WTC11 (cell line): ENCODE data around the gene MDK. TPM values are rescaled to one million over a fixed set of nuclear protein-coding genes. Genes with fewer than 3 reads are reported as not detected.

ENCODE experiments used
- ATAC-seq: fragments of 200-7000 bp; cut with Tn5 transposase; 2 replicates; pipeline ENCODE4 v1.10.0; 2021; ENCODE audit warnings: mild to moderate bottlenecking, moderate library complexity
- CTCF ChIA-PET: fragments of 300-600 bp; sonication (Branson Sonifier 250); formaldehyde crosslinking; loops from one replicate; lab custom pipeline; 2021; ENCODE audit warnings: antibody characterized with exemption; lab: Charles Lee
- POLR2A ChIA-PET: fragments of 350-600 bp; sonication (Branson Sonifier 250); formaldehyde crosslinking; loops from one replicate; lab custom pipeline; 2021; ENCODE audit warnings: antibody characterized with exemption; lab: Charles Lee
- DNase-seq: peaks from one replicate; pipeline ENCODE4 v3.0.0; 2021; ENCODE audit warnings: low spot score
- H3K27ac Mint-ChIP-seq: 2 replicates; pipeline ENCODE4 v1.8.0; 2021; ENCODE audit warnings: mixed read lengths
- H3K27me3 Mint-ChIP-seq: 2 replicates; pipeline ENCODE4 v1.8.0; 2021; ENCODE audit warnings: low read depth, mild to moderate bottlenecking, moderate library complexity, mixed read lengths
- H3K36me3 Mint-ChIP-seq: 2 replicates; pipeline ENCODE4 v1.8.0; 2021; ENCODE audit warnings: mixed read lengths
- H3K4me1 Mint-ChIP-seq: 2 replicates; pipeline ENCODE4 v1.8.0; 2022; ENCODE audit warnings: mixed read lengths
- H3K4me3 Mint-ChIP-seq: 2 replicates; pipeline ENCODE4 v1.8.0; 2021; ENCODE audit warnings: mild to moderate bottlenecking, moderate library complexity, mixed read lengths
- H3K9me3 Mint-ChIP-seq: 2 replicates; pipeline ENCODE4 v1.8.0; 2021; ENCODE audit warnings: mixed read lengths
- ATF1 ChIP-seq: sonication (generic); formaldehyde crosslinking; IDR thresholded peaks from 2 replicates; pipeline ENCODE4 v1.8.1; 2023; ENCODE audit warnings: mild to moderate bottlenecking, moderate library complexity, missing genetic modification reagents
- CBFB ChIP-seq: sonication (generic); formaldehyde crosslinking; IDR thresholded peaks from 2 replicates; pipeline ENCODE4 v1.8.1; 2022; ENCODE audit warnings: mild to moderate bottlenecking, low read depth, missing genetic modification reagents
- ELF4 ChIP-seq: sonication (generic); formaldehyde crosslinking; IDR thresholded peaks from 2 replicates; pipeline ENCODE4 v1.8.1; 2022; ENCODE audit warnings: low read depth, mild to moderate bottlenecking, moderate library complexity, missing genetic modification reagents
- EMX1 ChIP-seq: fragments of 250-450 bp; sonication (Bioruptor Pico); IDR thresholded peaks from 2 replicates; pipeline ENCODE4 v1.8.0; 2021; ENCODE audit warnings: mild to moderate bottlenecking
- ESRRA ChIP-seq: sonication (generic); formaldehyde crosslinking; IDR thresholded peaks from 2 replicates; pipeline ENCODE4 v1.8.1; 2022; ENCODE audit warnings: mild to moderate bottlenecking, missing genetic modification reagents, borderline replicate concordance
- ETV6 ChIP-seq: sonication (generic); formaldehyde crosslinking; IDR thresholded peaks from 2 replicates; pipeline ENCODE4 v1.8.1; 2022; ENCODE audit warnings: mild to moderate bottlenecking, missing genetic modification reagents
- FOXP1 ChIP-seq: sonication (generic); formaldehyde crosslinking; IDR thresholded peaks from 2 replicates; pipeline ENCODE4 v1.8.0; 2022; ENCODE audit warnings: missing genetic modification reagents, mild to moderate bottlenecking, moderate library complexity, borderline replicate concordance
- IRF2 ChIP-seq: sonication (generic); formaldehyde crosslinking; IDR thresholded peaks from 2 replicates; pipeline ENCODE4 v1.8.0; 2022; ENCODE audit warnings: low read depth, missing genetic modification reagents, borderline replicate concordance
- PRRX2 ChIP-seq: fragments of 250-450 bp; sonication (Bioruptor Pico); IDR thresholded peaks from 2 replicates; pipeline ENCODE4 v1.8.0; 2021; ENCODE audit warnings: mild to moderate bottlenecking
- RELA ChIP-seq: sonication (generic); formaldehyde crosslinking; IDR thresholded peaks from 2 replicates; pipeline ENCODE4 v1.8.1; 2022; ENCODE audit warnings: missing genetic modification reagents, mild to moderate bottlenecking, borderline replicate concordance
- TEAD4 ChIP-seq: sonication (generic); formaldehyde crosslinking; IDR thresholded peaks from 2 replicates; pipeline ENCODE4 v1.8.0; 2022; ENCODE audit warnings: mild to moderate bottlenecking, missing genetic modification reagents
- ZBTB21 ChIP-seq: sonication (generic); formaldehyde crosslinking; IDR thresholded peaks from 2 replicates; pipeline ENCODE4 v1.8.1; 2023; ENCODE audit warnings: mild to moderate bottlenecking, missing genetic modification reagents, borderline replicate concordance
- ZNF232 ChIP-seq: sonication (generic); formaldehyde crosslinking; IDR thresholded peaks from 2 replicates; pipeline ENCODE4 v1.8.0; 2022; ENCODE audit warnings: mild to moderate bottlenecking, missing genetic modification reagents
- ZNF423 ChIP-seq: fragments of 250-450 bp; sonication (Bioruptor Pico); IDR thresholded peaks from 2 replicates; pipeline ENCODE4 v2.1.2; 2022; ENCODE audit warnings: mild to moderate bottlenecking, moderate library complexity
- total RNA-seq: library from RNA; stranded (reverse); gene quantifications from 3 replicates; pipeline ENCODE4 v1.2.3, GENCODE V29; 2021
- TF ChIP-seq, protein P1 (sequence below): sonication (generic); formaldehyde crosslinking; IDR thresholded peaks from 2 replicates; pipeline ENCODE4 v1.8.1; 2023; ENCODE audit warnings: mild to moderate bottlenecking, missing genetic modification reagents, moderate library complexity
- TF ChIP-seq, protein P2 (sequence below): sonication (generic); formaldehyde crosslinking; IDR thresholded peaks from 2 replicates; pipeline ENCODE4 v1.8.1; 2022; ENCODE audit warnings: mild to moderate bottlenecking, moderate library complexity, missing genetic modification reagents
- TF ChIP-seq, protein P3 (sequence below): fragments of 250-450 bp; sonication (Bioruptor Pico); IDR thresholded peaks from 2 replicates; pipeline ENCODE4 v1.9.0; 2021; ENCODE audit warnings: mild to moderate bottlenecking
- TF ChIP-seq, protein P4 (sequence below): sonication (generic); formaldehyde crosslinking; IDR thresholded peaks from 2 replicates; pipeline ENCODE4 v1.8.1; 2023; ENCODE audit warnings: mild to moderate bottlenecking, missing genetic modification reagents, moderate library complexity
- TF ChIP-seq, protein P5 (sequence below): sonication (generic); formaldehyde crosslinking; conservative IDR thresholded peaks from 2 replicates; pipeline ENCODE4 v1.8.1; 2022; ENCODE audit warnings: mild to moderate bottlenecking, missing genetic modification reagents
- TF ChIP-seq, protein P6 (sequence below): sonication (generic); formaldehyde crosslinking; IDR thresholded peaks from 2 replicates; pipeline ENCODE4 v1.8.0; 2022; ENCODE audit warnings: mild to moderate bottlenecking, missing genetic modification reagents
- TF ChIP-seq, protein P7 (sequence below): fragments of 250-450 bp; sonication (Bioruptor Pico); IDR thresholded peaks from 2 replicates; pipeline ENCODE4 v2.1.2; 2022; ENCODE audit warnings: mild to moderate bottlenecking, moderate library complexity
- TF ChIP-seq, protein P8 (sequence below): sonication (generic); formaldehyde crosslinking; IDR thresholded peaks from 2 replicates; pipeline ENCODE4 v1.8.0; 2022; ENCODE audit warnings: mild to moderate bottlenecking, missing genetic modification reagents
- TF ChIP-seq, protein P9 (sequence below): sonication (generic); formaldehyde crosslinking; IDR thresholded peaks from 2 replicates; pipeline ENCODE4 v1.8.0; 2022; ENCODE audit warnings: mild to moderate bottlenecking, missing genetic modification reagents

Gene MDK
- total RNA-seq, 1 experiment from 2014 or later = 560 TPM

DNA sequence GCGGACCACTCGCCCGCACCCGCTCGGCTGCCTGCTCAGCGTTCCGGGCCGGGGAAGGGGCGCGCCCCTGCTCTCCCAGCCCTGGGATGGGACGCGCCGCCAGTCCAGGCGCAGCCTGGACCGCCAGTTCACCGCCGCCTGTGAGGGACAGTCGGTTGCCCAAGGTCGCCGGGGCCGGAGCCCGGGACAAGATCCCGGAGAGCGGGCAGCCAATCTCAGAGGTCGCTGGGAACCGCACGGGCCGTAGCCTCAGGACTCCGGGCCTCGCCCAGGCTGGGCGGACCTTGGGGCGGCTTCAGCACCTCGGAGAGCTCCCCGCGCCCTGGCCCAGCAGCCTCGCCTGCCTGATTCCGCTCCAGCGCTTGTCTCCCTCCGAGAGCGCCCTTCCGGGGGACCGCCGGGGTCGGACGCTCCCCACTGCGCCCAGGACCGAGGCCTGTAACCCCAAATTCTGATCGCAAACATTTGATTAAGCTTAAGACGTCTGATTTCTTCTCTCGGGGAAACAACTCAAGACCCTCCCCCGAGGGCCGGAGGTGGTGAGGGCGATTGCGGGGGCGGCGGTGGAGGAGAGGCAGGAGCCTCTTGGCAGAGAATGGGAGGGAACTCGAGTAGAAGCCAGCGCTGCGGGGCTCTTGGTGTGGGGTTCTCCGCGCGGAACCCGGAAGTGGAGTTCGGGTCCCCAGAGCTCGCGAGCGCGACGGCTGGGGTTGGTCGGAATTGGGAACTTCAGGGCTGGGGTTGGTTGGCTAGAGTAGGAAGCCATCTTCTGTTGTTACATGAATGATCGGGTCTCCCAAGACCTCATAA, 11.2 kb downstream of the MDK start:
- POLR2A ChIA-PET = interaction anchor here (0.5 to 1.3 kb wide), 7 partner anchors 9 to 1199 kb away, joined by 3 to 5 read pairs (median 3); no protein-coding TSS in a partner anchor
- TF ChIP-seq TEAD4 (CRISPR knock-in tag) = peak; percentile 91
- TF ChIP-seq ZNF423 (CRISPR knock-in tag) = peak; percentile 68
- TF ChIP-seq, protein P1, sequence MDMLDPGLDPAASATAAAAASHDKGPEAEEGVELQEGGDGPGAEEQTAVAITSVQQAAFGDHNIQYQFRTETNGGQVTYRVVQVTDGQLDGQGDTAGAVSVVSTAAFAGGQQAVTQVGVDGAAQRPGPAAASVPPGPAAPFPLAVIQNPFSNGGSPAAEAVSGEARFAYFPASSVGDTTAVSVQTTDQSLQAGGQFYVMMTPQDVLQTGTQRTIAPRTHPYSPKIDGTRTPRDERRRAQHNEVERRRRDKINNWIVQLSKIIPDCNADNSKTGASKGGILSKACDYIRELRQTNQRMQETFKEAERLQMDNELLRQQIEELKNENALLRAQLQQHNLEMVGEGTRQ (CRISPR knock-in tag) = 0 out of 2 replicates have a peak, but pooled peaks have one; percentile 39
- peak; percentile 84; the same call in 1 of the 2 replicates for TF ChIP-seq ATF1 (CRISPR knock-in tag)
- TF ChIP-seq, protein P2, sequence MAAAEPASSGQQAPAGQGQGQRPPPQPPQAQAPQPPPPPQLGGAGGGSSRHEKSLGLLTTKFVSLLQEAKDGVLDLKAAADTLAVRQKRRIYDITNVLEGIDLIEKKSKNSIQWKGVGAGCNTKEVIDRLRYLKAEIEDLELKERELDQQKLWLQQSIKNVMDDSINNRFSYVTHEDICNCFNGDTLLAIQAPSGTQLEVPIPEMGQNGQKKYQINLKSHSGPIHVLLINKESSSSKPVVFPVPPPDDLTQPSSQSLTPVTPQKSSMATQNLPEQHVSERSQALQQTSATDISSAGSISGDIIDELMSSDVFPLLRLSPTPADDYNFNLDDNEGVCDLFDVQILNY (CRISPR knock-in tag) = peak; percentile 90
- peak; percentile 97 for TF ChIP-seq ZNF232 (CRISPR knock-in tag)
- TF ChIP-seq, protein P3, sequence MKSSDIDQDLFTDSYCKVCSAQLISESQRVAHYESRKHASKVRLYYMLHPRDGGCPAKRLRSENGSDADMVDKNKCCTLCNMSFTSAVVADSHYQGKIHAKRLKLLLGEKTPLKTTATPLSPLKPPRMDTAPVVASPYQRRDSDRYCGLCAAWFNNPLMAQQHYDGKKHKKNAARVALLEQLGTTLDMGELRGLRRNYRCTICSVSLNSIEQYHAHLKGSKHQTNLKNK (CRISPR knock-in tag) = no peak
- TF ChIP-seq RELA (CRISPR knock-in tag) = peak; percentile 96
- TF ChIP-seq, protein P4, sequence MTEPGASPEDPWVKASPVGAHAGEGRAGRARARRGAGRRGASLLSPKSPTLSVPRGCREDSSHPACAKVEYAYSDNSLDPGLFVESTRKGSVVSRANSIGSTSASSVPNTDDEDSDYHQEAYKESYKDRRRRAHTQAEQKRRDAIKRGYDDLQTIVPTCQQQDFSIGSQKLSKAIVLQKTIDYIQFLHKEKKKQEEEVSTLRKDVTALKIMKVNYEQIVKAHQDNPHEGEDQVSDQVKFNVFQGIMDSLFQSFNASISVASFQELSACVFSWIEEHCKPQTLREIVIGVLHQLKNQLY (CRISPR knock-in tag) = peak; percentile 71; the same call in 1 of the 2 replicates
- peak; percentile 91; the same call in 1 of the 2 replicates for TF ChIP-seq ESRRA (CRISPR knock-in tag)
- TF ChIP-seq, protein P5, sequence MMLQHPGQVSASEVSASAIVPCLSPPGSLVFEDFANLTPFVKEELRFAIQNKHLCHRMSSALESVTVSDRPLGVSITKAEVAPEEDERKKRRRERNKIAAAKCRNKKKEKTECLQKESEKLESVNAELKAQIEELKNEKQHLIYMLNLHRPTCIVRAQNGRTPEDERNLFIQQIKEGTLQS (CRISPR knock-in tag) = 0 out of 2 replicates have a peak, but pooled peaks have one; percentile 27
- peak; percentile 92 for TF ChIP-seq ETV6 (CRISPR knock-in tag)
- TF ChIP-seq IRF2 (CRISPR knock-in tag) = peak; percentile 81; the same call in 1 of the 2 replicates
- TF ChIP-seq ZBTB21 (CRISPR knock-in tag) = no peak
- TF ChIP-seq, protein P6, sequence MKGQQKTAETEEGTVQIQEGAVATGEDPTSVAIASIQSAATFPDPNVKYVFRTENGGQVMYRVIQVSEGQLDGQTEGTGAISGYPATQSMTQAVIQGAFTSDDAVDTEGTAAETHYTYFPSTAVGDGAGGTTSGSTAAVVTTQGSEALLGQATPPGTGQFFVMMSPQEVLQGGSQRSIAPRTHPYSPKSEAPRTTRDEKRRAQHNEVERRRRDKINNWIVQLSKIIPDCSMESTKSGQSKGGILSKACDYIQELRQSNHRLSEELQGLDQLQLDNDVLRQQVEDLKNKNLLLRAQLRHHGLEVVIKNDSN (CRISPR knock-in tag) = peak; percentile 84; the same call in 1 of the 2 replicates
- no peak for TF ChIP-seq ELF4 (CRISPR knock-in tag)
- TF ChIP-seq, protein P7, sequence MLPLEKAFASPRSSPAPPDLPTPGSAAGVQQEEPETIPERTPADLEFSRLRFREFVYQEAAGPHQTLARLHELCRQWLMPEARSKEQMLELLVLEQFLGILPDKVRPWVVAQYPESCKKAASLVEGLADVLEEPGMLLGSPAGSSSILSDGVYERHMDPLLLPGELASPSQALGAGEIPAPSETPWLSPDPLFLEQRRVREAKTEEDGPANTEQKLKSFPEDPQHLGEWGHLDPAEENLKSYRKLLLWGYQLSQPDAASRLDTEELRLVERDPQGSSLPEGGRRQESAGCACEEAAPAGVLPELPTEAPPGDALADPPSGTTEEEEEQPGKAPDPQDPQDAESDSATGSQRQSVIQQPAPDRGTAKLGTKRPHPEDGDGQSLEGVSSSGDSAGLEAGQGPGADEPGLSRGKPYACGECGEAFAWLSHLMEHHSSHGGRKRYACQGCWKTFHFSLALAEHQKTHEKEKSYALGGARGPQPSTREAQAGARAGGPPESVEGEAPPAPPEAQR = no peak
- no peak for TF ChIP-seq EMX1 (CRISPR knock-in tag)
- 0 out of 2 replicates have a peak, but pooled peaks have one; percentile 43 for TF ChIP-seq CBFB (CRISPR knock-in tag)
- TF ChIP-seq, protein P8, sequence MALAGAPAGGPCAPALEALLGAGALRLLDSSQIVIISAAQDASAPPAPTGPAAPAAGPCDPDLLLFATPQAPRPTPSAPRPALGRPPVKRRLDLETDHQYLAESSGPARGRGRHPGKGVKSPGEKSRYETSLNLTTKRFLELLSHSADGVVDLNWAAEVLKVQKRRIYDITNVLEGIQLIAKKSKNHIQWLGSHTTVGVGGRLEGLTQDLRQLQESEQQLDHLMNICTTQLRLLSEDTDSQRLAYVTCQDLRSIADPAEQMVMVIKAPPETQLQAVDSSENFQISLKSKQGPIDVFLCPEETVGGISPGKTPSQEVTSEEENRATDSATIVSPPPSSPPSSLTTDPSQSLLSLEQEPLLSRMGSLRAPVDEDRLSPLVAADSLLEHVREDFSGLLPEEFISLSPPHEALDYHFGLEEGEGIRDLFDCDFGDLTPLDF (CRISPR knock-in tag) = peak; percentile 93; the same call in 1 of the 2 replicates
- no peak for TF ChIP-seq PRRX2
- peak; percentile 98 for TF ChIP-seq FOXP1 (CRISPR knock-in tag)
- TF ChIP-seq, protein P9, sequence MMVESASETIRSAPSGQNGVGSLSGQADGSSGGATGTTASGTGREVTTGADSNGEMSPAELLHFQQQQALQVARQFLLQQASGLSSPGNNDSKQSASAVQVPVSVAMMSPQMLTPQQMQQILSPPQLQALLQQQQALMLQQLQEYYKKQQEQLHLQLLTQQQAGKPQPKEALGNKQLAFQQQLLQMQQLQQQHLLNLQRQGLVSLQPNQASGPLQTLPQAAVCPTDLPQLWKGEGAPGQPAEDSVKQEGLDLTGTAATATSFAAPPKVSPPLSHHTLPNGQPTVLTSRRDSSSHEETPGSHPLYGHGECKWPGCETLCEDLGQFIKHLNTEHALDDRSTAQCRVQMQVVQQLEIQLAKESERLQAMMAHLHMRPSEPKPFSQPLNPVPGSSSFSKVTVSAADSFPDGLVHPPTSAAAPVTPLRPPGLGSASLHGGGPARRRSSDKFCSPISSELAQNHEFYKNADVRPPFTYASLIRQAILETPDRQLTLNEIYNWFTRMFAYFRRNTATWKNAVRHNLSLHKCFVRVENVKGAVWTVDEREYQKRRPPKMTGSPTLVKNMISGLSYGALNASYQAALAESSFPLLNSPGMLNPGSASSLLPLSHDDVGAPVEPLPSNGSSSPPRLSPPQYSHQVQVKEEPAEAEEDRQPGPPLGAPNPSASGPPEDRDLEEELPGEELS (CRISPR knock-in tag) = peak; percentile 98

More for the DNA sequence above, 11.2 kb downstream of the MDK start:
- peaks cover 49% of the 10 kb centered on the region for H3K27me3 Mint-ChIP-seq
- CTCF ChIA-PET = interaction anchor here (0.6 to 6.6 kb wide), 61 partner anchors 8 to 521 kb away, joined by 3 to 96 read pairs (median 4); partner anchors contain the start of genes ATG13, CREB3L1, DGKZ and LARGE2
- H3K27ac Mint-ChIP-seq = no peak overlapping the region
- no peaks in the 10 kb centered on the region; the same call in 1 of the 2 replicates for H3K36me3 Mint-ChIP-seq
- H3K4me3 Mint-ChIP-seq = peak overlapping the region; percentile 84
- no peaks in the 10 kb centered on the region for H3K9me3 Mint-ChIP-seq
- DNase-seq = peak; percentile 92
- H3K4me1 Mint-ChIP-seq = peaks cover 25% of the 10 kb centered on the region
- peak; percentile 66 for ATAC-seq
